ENCODE measurements around the gene RAP1GAP2. TPM values are rescaled to one million over a fixed set of nuclear protein-coding genes. Genes with fewer than 3 reads are reported as not detected.

RAP1GAP2 gene
- total RNA-seq, 1 donor from 2014 or later, result 22.6 TPM

DNA sequence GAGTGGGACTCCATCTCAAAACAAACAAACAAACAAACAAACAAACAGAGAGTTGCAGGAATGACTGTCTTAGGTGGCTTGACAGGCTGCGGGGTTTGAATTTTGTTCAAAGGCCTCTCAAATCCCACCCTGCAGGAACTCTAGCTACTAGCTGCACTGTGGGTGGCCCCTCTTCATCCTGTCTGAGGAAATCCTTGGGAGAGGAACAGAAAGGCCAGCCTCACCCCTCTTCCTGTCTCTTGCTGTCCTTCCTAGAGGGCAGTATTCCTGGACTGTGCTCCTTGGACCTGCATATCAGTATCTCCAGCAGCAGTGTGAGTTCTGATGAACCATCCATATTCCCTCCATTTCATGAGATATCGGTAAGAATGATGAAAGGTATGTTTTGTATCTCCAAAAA lies 44.7 kb upstream of the RAP1GAP2 start:
- TF ChIP-seq POLR2AphosphoS5 (IDR thresholded peaks at IDR 0.05; ENCODE audit: insufficient read depth in 1 of 2, low read depth in 1 of 2) (no peak), POLR2A (IDR thresholded peaks at IDR 0.05) (no peak)
- TF ChIP-seq, protein P1, sequence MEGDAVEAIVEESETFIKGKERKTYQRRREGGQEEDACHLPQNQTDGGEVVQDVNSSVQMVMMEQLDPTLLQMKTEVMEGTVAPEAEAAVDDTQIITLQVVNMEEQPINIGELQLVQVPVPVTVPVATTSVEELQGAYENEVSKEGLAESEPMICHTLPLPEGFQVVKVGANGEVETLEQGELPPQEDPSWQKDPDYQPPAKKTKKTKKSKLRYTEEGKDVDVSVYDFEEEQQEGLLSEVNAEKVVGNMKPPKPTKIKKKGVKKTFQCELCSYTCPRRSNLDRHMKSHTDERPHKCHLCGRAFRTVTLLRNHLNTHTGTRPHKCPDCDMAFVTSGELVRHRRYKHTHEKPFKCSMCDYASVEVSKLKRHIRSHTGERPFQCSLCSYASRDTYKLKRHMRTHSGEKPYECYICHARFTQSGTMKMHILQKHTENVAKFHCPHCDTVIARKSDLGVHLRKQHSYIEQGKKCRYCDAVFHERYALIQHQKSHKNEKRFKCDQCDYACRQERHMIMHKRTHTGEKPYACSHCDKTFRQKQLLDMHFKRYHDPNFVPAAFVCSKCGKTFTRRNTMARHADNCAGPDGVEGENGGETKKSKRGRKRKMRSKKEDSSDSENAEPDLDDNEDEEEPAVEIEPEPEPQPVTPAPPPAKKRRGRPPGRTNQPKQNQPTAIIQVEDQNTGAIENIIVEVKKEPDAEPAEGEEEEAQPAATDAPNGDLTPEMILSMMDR (IDR thresholded peaks at IDR 0.05), result no peak
- DNase-seq (ENCODE audit: extremely low spot score in 2 of 2), result no peak
- Histone ChIP-seq H3K36me3 (no peaks in the 10 kb centered on the region), H3K27ac (no peak overlapping the region), H3K4me3 (no peak overlapping the region), H3K27me3 (no peaks in the 10 kb centered on the region), H3K4me1 (peaks cover 11% of the 10 kb centered on the region), H3K9me3 (no peaks in the 10 kb centered on the region)
- intact Hi-C loops (cut with DNase I), result no loop called here

GRCh38 chr17:2755891-2756724 lies 40.1 kb upstream of the RAP1GAP2 start:
- H3K27ac ChIP-seq, result no peak overlapping the region
- peak overlapping the region; percentile 22 to 37 for H3K4me3 ChIP-seq
- H3K9me3 ChIP-seq, result no peaks in the 10 kb centered on the region
- no peak for TF ChIP-seq POLR2AphosphoS5 (IDR thresholded peaks at IDR 0.05; ENCODE audit: insufficient read depth in 1 of 2, low read depth in 1 of 2)
- no peak for TF ChIP-seq POLR2A (IDR thresholded peaks at IDR 0.05)
- TF ChIP-seq, protein P1 (IDR thresholded peaks at IDR 0.05), result no peak
- no peaks in the 10 kb centered on the region for H3K36me3 ChIP-seq
- no peaks in the 10 kb centered on the region for H3K27me3 ChIP-seq
- H3K4me1 ChIP-seq, result peaks cover 7% of the 10 kb centered on the region
- intact Hi-C loops (cut with DNase I), result no loop called here
- DNase-seq (ENCODE audit: extremely low spot score in 2 of 2), result no peak

GRCh38 chr17:2758870-2759269 lies 37.4 kb upstream of the RAP1GAP2 start:
- no peaks in the 10 kb centered on the region for H3K27me3 ChIP-seq

GRCh38 chr17:2770129-2770528 lies 26.1 kb upstream of the RAP1GAP2 start:
- Histone ChIP-seq H3K36me3 (no peaks in the 10 kb centered on the region), H3K27ac (no peak overlapping the region), H3K4me1 (no peaks in the 10 kb centered on the region), H3K27me3 (no peaks in the 10 kb centered on the region), H3K4me3 (no peak overlapping the region), H3K9me3 (no peaks in the 10 kb centered on the region)
- TF ChIP-seq POLR2AphosphoS5 (IDR thresholded peaks at IDR 0.05; ENCODE audit: insufficient read depth in 1 of 2, low read depth in 1 of 2) (no peak), POLR2A (IDR thresholded peaks at IDR 0.05) (no peak)
- TF ChIP-seq, protein P1 (IDR thresholded peaks at IDR 0.05), result no peak
- DNase-seq (ENCODE audit: extremely low spot score in 2 of 2), result no peak
- intact Hi-C loops (cut with DNase I), result no loop called here

More at GRCh38 chr17:2758870-2759269, 37.4 kb upstream of the RAP1GAP2 start:
- no peaks in the 10 kb centered on the region for H3K9me3 ChIP-seq
- no peaks in the 10 kb centered on the region for H3K36me3 ChIP-seq
- H3K27ac ChIP-seq, result no peak overlapping the region
- intact Hi-C loops (cut with DNase I), result no loop called here
- DNase-seq (ENCODE audit: extremely low spot score in 2 of 2), result no peak
- H3K4me1 ChIP-seq, result peaks cover 7% of the 10 kb centered on the region
- H3K4me3 ChIP-seq, result no peak overlapping the region
- no peak for TF ChIP-seq POLR2AphosphoS5 (IDR thresholded peaks at IDR 0.05; ENCODE audit: insufficient read depth in 1 of 2, low read depth in 1 of 2)
- no peak for TF ChIP-seq POLR2A (IDR thresholded peaks at IDR 0.05)
- TF ChIP-seq, protein P1 (IDR thresholded peaks at IDR 0.05), result no peak

GRCh38 chr17:2775206-2775605 lies 21.0 kb upstream of the RAP1GAP2 start:
- no peaks in the 10 kb centered on the region for H3K36me3 ChIP-seq
- H3K9me3 ChIP-seq, result no peaks in the 10 kb centered on the region
- H3K27ac ChIP-seq, result no peak overlapping the region
- TF ChIP-seq POLR2AphosphoS5 (IDR thresholded peaks at IDR 0.05; ENCODE audit: insufficient read depth in 1 of 2, low read depth in 1 of 2) (no peak), POLR2A (IDR thresholded peaks at IDR 0.05) (no peak)
- TF ChIP-seq, protein P1 (IDR thresholded peaks at IDR 0.05), result no peak
- no peak for DNase-seq (ENCODE audit: extremely low spot score in 2 of 2)
- H3K27me3 ChIP-seq, result peaks cover 5% of the 10 kb centered on the region
- intact Hi-C loops (cut with DNase I), result no loop called here
- no peak overlapping the region for H3K4me3 ChIP-seq
- H3K4me1 ChIP-seq, result peaks cover 6% of the 10 kb centered on the region
